ENCODE measurements around the gene ELOVL7. TPM values are rescaled to one million over a fixed set of nuclear protein-coding genes. Genes with fewer than 3 reads are reported as not detected.

The ELOVL7 gene
- total and polyA plus RNA-seq, 2 of the 8 experiments (the other 6 are each of a cell fraction or from before 2014, with no cell fraction given), result 3.1 to 5.1 TPM

DNA sequence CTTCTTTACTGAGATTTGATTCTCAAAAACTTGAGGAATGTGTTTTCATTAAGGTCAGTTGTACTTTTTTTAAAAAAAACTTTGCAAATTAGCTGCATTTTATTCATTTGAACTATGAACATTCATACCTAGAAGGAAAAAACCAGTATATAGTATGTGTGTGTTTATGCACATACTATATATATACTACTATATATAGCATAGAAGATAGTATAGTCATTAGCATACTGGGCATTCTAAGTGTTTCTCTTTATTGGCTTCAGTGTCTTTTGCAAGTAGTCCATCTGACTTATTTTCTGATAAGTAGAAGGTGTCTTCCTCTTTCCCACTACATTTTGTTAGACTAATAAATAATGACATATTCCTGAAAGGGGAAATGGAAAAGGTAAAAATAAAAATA lies 33.0 kb downstream of the ELOVL7 start:
- H3K4me2 ChIP-seq (ENCODE audit: insufficient read depth in 1 of 2, low read depth in 2 of 2, low read length in 2 of 2), result no peak overlapping the region
- H4K91ac ChIP-seq (replicated peaks; ENCODE audit: insufficient read length, low read length), result no peak overlapping the region
- H4K20me1 ChIP-seq (replicated peaks in 1 of 2; ENCODE audit: control insufficient read depth in 1 of 2, insufficient read depth in 2 of 2, low read length in 2 of 2), result no peaks in the 10 kb centered on the region
- H3K79me2 ChIP-seq (ENCODE audit: control insufficient read depth in 1 of 2, insufficient read depth in 2 of 2, low read length in 2 of 2), result no peaks in the 10 kb centered on the region
- no peak overlapping the region for H2AFZ ChIP-seq (ENCODE audit: low read length)
- H3K4ac ChIP-seq (replicated peaks; ENCODE audit: insufficient read length, low read depth, low read length), result no peak overlapping the region
- H3K27ac ChIP-seq (ENCODE audit: low read depth, low read length), result no peak overlapping the region
- no peak overlapping the region for H4K8ac ChIP-seq (ENCODE audit: extremely low read depth, insufficient read depth, low read length)
- FAIRE-seq (no peak), DNase-seq (ENCODE audit: low read depth in 1 of 2, low spot score in 2 of 2) (no peak)
- H2BK15ac ChIP-seq (ENCODE audit: low read length), result no peak overlapping the region
- H3K4me3 ChIP-seq (ENCODE audit: extremely low read depth in 1 of 4, insufficient read depth in 2 of 4, low read depth in 3 of 4, low read length in 4 of 4), result no peak overlapping the region
- TF ChIP-seq TCF12 (IDR thresholded peaks at IDR 0.05; ENCODE audit: low read depth, low read length), result no peak
- TF ChIP-seq, protein P1, sequence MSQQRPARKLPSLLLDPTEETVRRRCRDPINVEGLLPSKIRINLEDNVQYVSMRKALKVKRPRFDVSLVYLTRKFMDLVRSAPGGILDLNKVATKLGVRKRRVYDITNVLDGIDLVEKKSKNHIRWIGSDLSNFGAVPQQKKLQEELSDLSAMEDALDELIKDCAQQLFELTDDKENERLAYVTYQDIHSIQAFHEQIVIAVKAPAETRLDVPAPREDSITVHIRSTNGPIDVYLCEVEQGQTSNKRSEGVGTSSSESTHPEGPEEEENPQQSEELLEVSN (IDR thresholded peaks at IDR 0.05), result no peak
- no peak for TF ChIP-seq ZNF274 (IDR thresholded peaks at IDR 0.05; ENCODE audit: borderline replicate concordance, extremely low read depth, low read length)
- TF ChIP-seq SIRT6 (IDR thresholded peaks at IDR 0.05; ENCODE audit: low read length), result no peak
- no peak for TF ChIP-seq RBBP5 (IDR thresholded peaks at IDR 0.05; ENCODE audit: borderline replicate concordance, low read depth, low read length)
- TF ChIP-seq JUND (IDR thresholded peaks at IDR 0.05; ENCODE audit: low read length), result no peak
- H2BK20ac ChIP-seq (ENCODE audit: low read length), result no peak overlapping the region
- H2BK120ac ChIP-seq (replicated peaks; ENCODE audit: low read depth, low read length), result no peak overlapping the region
- H2AK5ac ChIP-seq (ENCODE audit: low read depth, low read length), result no peak overlapping the region
- ChIA-PET CTCF (ENCODE audit: partially characterized antibody) (interaction anchor here (1.0 kb wide), 1 partner anchor 112 kb away, joined by 4 read pairs; the partner anchor contains the start of gene DEPDC1B), POLR2A (ENCODE audit: partially characterized antibody) (no interaction called here)
- H3K9me3 ChIP-seq (ENCODE audit: insufficient read depth in 2 of 2, low read depth in 1 of 2, low read length in 1 of 2), result no peaks in the 10 kb centered on the region
- H3K56ac ChIP-seq (replicated peaks; ENCODE audit: insufficient read length, low read depth, low read length), result no peak overlapping the region
- H3K23ac ChIP-seq (ENCODE audit: insufficient read length), result no peak overlapping the region
- H3K18ac ChIP-seq (ENCODE audit: extremely low read depth, low read length), result no peak overlapping the region
- H2BK5ac ChIP-seq (ENCODE audit: low read depth, low read length), result no peak overlapping the region
- H3K23me2 ChIP-seq (ENCODE audit: low read depth, low read length), result no peaks in the 10 kb centered on the region
- no peak overlapping the region for H2BK12ac ChIP-seq (ENCODE audit: low read depth, low read length)
- no peak overlapping the region for H3K14ac ChIP-seq (ENCODE audit: insufficient read length)
- H3K79me1 ChIP-seq (ENCODE audit: low read depth, low read length), result no peaks in the 10 kb centered on the region
- H3K4me1 ChIP-seq (replicated peaks in 1 of 4; ENCODE audit: control insufficient read depth in 3 of 4, insufficient read depth in 4 of 4, low read length in 3 of 4), result peaks cover 0 to 5% (median 2%) of the 10 kb centered on the region in 4 experiments; a peak in 1 of 7 replicates
- H3K27me3 ChIP-seq (replicated peaks in 1 of 4; ENCODE audit: control insufficient read depth in 3 of 4, extremely low read depth in 1 of 4, insufficient read depth in 3 of 4, low read length in 3 of 4), result no peaks in the 10 kb centered on the region
- H3K9ac ChIP-seq (replicated peaks in 1 of 4; ENCODE audit: extremely low read depth in 1 of 4, low read depth in 3 of 4, low read length in 3 of 4), result no peak overlapping the region
- H4K5ac ChIP-seq (ENCODE audit: insufficient read length, low read depth, low read length), result no peak overlapping the region
- H3K36me3 ChIP-seq (ENCODE audit: control insufficient read depth in 2 of 4, insufficient read depth in 4 of 4, low read length in 3 of 4), result no peaks in the 10 kb centered on the region
